Measurements from ENCODE around the gene UBR3. TPM values are rescaled to one million over a fixed set of nuclear protein-coding genes. Genes with fewer than 3 reads are reported as not detected.

The UBR3 gene
- total RNA-seq, 1 experiment from 2014 or later = 30.0 TPM

DNA sequence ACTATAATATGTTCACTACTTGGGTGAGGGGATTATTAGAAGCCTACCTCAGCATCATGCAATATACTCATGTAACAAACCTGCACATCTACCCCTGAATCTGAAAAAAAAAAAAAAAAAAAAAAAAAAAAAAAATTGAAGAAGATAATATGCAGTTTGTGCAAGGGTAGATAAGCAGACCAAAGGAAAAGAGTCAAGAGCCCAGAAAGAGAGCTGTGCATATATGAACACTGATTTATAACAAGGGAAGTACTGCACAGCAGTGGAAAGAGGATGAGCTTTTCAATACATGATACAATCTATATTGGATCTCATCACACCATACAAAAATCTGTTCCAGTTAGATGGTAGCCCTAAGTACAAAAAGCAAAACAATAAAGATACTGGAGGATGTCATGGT, 268.1 kb downstream of the UBR3 start:
- no peak for DNase-seq (ENCODE audit: unreplicated experiment)
- H3K9me3 Mint-ChIP-seq (ENCODE audit: unreplicated experiment) = peaks cover 6% of the 10 kb centered on the region
- BruUV-seq (replicated peaks) = no TSS peak
- H3K36me3 Mint-ChIP-seq (ENCODE audit: insufficient read depth, unreplicated experiment) = peaks cover 6% of the 10 kb centered on the region
- TF ChIP-seq, protein P1, sequence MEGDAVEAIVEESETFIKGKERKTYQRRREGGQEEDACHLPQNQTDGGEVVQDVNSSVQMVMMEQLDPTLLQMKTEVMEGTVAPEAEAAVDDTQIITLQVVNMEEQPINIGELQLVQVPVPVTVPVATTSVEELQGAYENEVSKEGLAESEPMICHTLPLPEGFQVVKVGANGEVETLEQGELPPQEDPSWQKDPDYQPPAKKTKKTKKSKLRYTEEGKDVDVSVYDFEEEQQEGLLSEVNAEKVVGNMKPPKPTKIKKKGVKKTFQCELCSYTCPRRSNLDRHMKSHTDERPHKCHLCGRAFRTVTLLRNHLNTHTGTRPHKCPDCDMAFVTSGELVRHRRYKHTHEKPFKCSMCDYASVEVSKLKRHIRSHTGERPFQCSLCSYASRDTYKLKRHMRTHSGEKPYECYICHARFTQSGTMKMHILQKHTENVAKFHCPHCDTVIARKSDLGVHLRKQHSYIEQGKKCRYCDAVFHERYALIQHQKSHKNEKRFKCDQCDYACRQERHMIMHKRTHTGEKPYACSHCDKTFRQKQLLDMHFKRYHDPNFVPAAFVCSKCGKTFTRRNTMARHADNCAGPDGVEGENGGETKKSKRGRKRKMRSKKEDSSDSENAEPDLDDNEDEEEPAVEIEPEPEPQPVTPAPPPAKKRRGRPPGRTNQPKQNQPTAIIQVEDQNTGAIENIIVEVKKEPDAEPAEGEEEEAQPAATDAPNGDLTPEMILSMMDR (IDR thresholded peaks at IDR 0.05; ENCODE audit: unreplicated experiment) = no peak
- no peaks in the 10 kb centered on the region for H3K4me1 Mint-ChIP-seq (ENCODE audit: insufficient read depth, unreplicated experiment)
- no peak overlapping the region for H3K27ac Mint-ChIP-seq (ENCODE audit: low read depth, unreplicated experiment)
- no peak overlapping the region for H3K4me3 Mint-ChIP-seq (ENCODE audit: unreplicated experiment)
- ChIA-PET POLR2A (interaction anchor here (0.6 kb wide), 1 partner anchor 107 kb away, joined by 3 read pairs; no protein-coding TSS in a partner anchor), CTCF (interaction anchor here (0.6 kb wide), 3 partner anchors 127 to 792 kb away, joined by 3 to 5 read pairs (median 5); no protein-coding TSS in a partner anchor)
- intact Hi-C loops (cut with micrococcal nuclease) = no loop called here
- no peaks in the 10 kb centered on the region for H3K27me3 Mint-ChIP-seq (ENCODE audit: insufficient read depth, unreplicated experiment)

DNA sequence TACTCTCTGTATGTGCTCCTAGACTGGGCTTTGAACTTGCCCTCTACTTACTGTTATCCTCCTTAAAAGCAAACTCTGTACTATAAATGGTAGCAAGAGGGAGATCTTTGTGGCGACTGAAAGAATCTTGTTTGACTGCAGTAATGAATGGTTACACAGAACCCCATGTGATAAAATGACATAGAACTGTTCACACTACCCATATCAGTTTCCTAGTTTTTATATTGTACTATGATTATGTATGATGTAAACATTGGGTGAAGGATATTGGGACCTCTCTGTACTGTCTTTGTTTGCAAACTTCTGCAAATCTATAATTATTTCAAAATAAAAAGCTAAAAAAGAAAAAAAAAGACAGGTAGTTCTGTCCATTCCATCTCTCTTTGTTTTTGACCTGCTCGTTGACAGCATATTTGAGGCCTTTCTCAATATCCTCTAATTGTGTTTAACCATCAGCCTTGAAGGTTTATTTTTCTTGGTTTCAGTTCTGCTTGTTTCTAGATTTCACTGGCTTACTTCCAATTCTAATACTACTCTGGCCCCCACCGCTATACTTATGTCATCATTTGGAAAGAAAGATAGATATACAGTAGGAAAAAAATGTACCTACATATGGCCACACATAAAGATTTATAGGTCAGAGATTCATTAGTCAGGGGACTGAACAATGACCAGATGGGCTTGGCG, 271.5 kb downstream of the UBR3 start:
- Mint-ChIP-seq H3K4me3 (ENCODE audit: unreplicated experiment) (no peak overlapping the region), H3K9me3 (ENCODE audit: unreplicated experiment) (peaks cover 6% of the 10 kb centered on the region), H3K4me1 (ENCODE audit: insufficient read depth, unreplicated experiment) (no peaks in the 10 kb centered on the region), H3K27me3 (ENCODE audit: insufficient read depth, unreplicated experiment) (no peaks in the 10 kb centered on the region), H3K27ac (ENCODE audit: low read depth, unreplicated experiment) (no peak overlapping the region), H3K36me3 (ENCODE audit: insufficient read depth, unreplicated experiment) (peaks cover 5% of the 10 kb centered on the region)
- ChIA-PET CTCF (no interaction called here), POLR2A (no interaction called here)
- no TSS peak for BruUV-seq (replicated peaks)
- intact Hi-C loops (cut with micrococcal nuclease) = no loop called here
- no peak for DNase-seq (ENCODE audit: unreplicated experiment)
- TF ChIP-seq, protein P1 (IDR thresholded peaks at IDR 0.05; ENCODE audit: unreplicated experiment) = no peak

DNA sequence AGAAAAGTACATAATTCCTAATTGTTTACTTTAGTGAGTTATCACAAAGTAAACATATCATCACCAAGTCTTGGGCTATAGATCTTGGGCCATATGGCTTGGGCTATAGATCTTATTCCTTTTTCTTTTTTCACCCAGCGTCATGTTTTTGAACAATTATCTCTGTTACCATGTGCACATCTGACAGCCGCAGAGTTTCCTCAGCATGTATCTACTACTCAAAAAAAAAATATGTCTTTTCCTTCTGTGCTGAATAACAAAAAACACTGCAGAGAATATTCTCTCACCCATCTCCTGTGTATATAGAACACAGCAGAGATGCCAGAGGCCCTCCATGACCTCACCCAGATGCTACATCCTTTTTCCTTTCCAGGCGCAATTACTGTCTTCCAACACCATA, 274.5 kb downstream of the UBR3 start:
- CTCF ChIA-PET = interaction anchor here (0.5 kb wide), 1 partner anchor 89 kb away, joined by 3 read pairs; no protein-coding TSS in a partner anchor
- intact Hi-C loops (cut with micrococcal nuclease) = no loop called here

DNA sequence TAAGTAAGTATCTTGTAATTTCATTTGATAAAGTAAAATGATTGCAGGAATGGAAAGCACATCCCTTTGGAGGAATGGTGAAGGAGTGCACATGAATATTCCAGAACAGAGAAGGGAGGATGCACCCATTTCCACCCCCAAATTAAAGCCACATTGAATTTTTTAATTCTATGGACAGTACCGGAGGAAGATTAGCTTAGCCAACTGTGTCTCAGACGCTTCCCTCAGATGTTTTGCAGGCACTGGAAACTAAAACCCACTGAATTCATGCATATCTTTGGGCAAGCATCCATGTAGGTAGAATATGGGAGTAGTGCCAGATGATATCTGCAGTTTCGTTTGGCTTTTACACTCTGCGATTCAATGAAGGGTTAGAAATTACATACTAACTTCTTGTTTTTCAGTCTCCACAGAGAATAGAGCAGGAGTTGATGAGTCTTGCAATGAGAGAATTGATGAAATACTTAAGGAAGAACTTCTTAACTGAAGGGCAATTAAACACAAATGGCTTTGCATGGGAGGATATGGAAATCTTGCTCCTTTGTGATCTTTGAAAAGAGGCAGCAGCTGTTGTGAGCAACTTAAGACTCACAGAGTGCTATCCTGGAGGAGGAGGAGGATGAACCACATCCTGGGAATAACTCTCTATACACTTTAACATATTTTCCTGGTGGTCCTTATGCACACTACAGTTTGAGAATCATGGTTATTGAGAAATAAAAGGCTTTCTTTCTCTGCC, 279.0 kb downstream of the UBR3 start:
- ChIA-PET POLR2A (no interaction called here), CTCF (no interaction called here)
- TF ChIP-seq, protein P1 (IDR thresholded peaks at IDR 0.05; ENCODE audit: unreplicated experiment) = no peak
- BruUV-seq (replicated peaks) = no TSS peak
- intact Hi-C loops (cut with micrococcal nuclease) = no loop called here
- Mint-ChIP-seq H3K27ac (ENCODE audit: low read depth, unreplicated experiment) (no peak overlapping the region), H3K9me3 (ENCODE audit: unreplicated experiment) (no peaks in the 10 kb centered on the region), H3K27me3 (ENCODE audit: insufficient read depth, unreplicated experiment) (no peaks in the 10 kb centered on the region), H3K4me1 (ENCODE audit: insufficient read depth, unreplicated experiment) (no peaks in the 10 kb centered on the region), H3K36me3 (ENCODE audit: insufficient read depth, unreplicated experiment) (peaks cover 5% of the 10 kb centered on the region), H3K4me3 (ENCODE audit: unreplicated experiment) (no peak overlapping the region)
- DNase-seq (ENCODE audit: unreplicated experiment) = no peak

More for the DNA sequence above, 274.5 kb downstream of the UBR3 start:
- no peaks in the 10 kb centered on the region for H3K27me3 Mint-ChIP-seq (ENCODE audit: insufficient read depth, unreplicated experiment)
- no peaks in the 10 kb centered on the region for H3K4me1 Mint-ChIP-seq (ENCODE audit: insufficient read depth, unreplicated experiment)
- H3K36me3 Mint-ChIP-seq (ENCODE audit: insufficient read depth, unreplicated experiment) = peaks cover 5% of the 10 kb centered on the region
- DNase-seq (ENCODE audit: unreplicated experiment) = no peak
- peaks cover 1% of the 10 kb centered on the region for H3K9me3 Mint-ChIP-seq (ENCODE audit: unreplicated experiment)
- H3K27ac Mint-ChIP-seq (ENCODE audit: low read depth, unreplicated experiment) = no peak overlapping the region
- BruUV-seq (replicated peaks) = no TSS peak
- no peak overlapping the region for H3K4me3 Mint-ChIP-seq (ENCODE audit: unreplicated experiment)
- POLR2A ChIA-PET = no interaction called here
- TF ChIP-seq, protein P1 (IDR thresholded peaks at IDR 0.05; ENCODE audit: unreplicated experiment) = no peak

Data from MCF 10A (cell line).